GM21528 (cell line): ENCODE results near the gene PAPPA2.
"Not testable (repeated sequence)": the region's sequence is repeated elsewhere in the genome, so short reads cannot be mapped to it uniquely, and the experiment has no call there.

Experiments used
- ATAC-seq: cut with Tn5 transposase; IDR thresholded peaks from one replicate; pipeline ENCODE4 v1.9.1; 2021; ENCODE audit warnings: mild to moderate bottlenecking, moderate library complexity; ENCODE audit not compliant: unreplicated experiment, low FRiP score

The PAPPA2 gene

DNA sequence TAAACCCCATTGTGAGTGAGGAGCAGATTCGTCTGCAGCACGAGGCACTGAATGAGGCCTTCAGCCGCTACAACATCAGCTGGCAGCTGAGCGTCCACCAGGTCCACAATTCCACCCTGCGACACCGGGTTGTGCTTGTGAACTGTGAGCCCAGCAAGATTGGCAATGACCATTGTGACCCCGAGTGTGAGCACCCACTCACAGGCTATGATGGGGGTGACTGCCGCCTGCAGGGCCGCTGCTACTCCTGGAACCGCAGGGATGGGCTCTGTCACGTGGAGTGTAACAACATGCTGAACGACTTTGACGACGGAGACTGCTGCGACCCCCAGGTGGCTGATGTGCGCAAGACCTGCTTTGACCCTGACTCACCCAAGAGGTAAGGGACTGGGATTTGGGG, 132.2 kb downstream of the PAPPA2 start:
- ATAC-seq = no peak

DNA sequence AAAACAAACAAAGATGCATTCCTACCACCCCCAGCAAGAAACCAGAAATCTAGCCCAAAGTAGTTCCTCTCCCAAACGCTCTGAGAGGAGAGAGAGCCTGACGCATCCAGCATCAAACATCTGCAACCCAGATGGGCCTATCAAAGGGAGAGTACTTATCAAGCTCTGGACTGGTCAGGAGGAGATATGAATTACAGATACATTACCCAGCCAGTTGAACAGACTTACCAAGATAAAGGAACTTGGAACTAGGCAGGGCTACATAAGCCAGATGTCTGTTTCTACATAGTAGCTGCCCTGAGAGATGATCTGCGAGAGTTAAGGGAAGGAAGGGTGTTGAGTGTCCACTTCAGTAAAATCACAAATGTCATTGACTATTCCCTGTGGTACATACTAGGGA, 138.4 kb downstream of the PAPPA2 start:
- no peak for ATAC-seq

DNA sequence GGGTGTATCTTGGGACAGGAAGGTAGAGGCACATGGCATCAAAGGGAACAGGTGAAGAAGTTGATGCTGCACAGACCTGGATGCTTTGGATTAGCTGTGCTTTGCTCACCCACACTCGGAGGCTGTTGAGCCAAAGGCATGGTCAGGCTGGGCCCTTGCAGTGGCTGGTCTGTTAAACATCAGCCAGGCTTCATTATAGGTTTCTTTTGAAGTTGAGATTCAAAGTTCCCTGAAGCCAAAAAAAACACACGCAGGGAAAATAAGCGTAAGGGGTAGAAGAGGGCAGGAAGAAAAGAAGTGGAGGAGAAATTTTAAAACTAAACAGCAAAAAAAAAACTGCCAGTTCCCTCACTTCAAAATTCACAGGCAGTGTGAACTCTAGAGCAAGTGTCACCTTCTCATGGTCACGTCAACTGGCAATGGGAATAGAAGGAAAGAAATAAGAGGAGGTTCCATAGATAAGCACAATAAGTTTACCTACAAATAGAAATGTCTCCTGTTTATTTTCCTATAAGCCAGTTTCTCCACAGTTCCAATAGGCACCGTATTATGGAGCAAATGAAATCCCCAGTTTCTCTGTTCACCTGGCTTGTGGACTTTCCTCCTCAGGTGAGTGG, 139.5 kb downstream of the PAPPA2 start:
- ATAC-seq = no peak

DNA sequence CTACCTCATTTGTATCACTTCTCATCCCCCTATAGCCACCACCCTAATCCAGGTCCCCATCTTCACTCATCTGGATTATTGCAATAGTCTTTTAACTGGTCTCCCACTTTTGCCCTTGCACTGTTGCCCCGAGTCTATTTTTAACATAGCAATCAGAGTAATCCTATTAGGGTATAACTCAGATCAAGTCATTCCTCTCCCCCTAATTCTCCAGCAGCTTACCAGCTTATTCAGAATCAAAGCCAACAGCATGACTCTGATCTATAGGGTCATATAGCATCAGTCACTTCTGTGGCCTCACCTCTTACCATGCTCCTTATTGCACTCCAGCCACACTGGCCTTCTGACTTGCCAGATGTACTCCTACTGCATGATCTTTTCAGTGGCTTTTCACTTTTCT, 140.7 kb downstream of the PAPPA2 start:
- ATAC-seq = no peak

DNA sequence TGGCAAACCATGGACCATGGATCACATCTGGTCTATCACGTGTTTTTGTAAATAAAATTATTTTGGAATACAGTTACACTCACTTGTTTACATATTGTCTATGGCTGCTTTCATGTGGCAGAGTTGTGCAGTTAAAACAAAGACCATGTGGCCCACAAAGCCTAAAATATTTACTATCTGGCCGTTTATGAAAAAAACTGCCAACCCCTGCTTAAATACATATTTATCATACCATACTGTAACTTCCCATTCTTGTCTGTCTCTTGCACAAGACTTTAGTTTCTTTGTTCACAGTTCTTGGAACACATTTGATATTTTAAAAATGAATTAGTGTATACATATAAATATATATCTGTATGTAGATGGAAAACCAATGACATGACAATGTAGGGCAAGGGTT, 141.5 kb downstream of the PAPPA2 start:
- ATAC-seq = no peak

DNA sequence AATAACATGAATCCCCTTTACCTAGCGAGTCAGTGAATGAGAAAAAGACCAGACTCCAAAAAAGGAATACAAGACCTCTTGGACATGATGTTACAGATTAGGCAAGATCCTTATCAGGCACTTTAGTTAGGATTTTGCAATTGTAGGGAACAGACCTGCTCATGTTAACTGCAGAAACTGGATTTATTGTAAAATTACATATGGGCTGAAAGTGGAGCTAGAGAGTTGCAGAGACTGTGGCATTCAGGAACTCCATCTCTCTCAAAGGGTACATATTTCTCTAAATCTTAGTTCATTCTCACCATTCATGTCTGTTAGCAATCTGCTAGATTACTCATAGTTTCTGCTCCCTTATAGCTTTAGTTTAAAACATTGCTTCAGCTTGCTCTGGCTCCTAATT, 142.2 kb downstream of the PAPPA2 start:
- ATAC-seq = no peak

DNA sequence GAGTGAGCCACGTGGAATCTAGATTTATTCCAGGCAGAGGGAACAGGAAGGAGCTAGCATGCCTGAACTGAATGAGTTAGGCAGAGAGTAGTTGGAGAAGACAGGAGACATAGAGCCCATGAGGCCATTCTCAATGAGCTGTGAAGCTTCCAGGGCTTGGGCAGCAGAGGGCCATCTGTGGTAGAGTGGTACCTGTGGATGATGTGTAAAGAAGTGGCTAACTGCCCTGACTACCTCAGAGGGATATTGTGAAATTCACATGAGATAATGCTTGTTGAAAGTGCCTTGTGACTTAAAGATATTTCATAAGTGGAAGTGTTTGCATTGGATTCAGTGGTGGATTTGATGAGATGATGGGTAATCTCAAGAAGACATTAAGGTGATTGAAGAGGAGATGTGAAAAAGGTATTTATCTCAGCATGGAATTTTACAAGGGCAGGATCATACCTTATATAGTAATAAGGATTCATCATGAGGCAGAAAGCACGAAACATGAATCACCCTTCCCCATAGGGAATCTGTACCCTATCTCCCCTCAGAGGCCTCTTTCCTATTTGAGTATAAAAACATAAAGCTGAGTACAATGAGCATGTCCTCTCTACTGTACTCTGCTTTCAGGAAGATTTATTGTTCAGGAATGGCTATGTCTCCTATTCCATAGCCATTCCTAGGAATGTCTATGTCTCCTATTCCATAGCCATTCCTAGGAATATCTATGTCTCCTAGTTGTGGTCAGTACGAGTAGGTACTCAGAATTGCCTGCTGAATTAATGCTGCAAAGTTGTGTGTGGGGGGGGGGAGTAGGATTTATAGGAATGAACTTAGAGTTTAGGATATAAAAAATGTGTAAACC, 146.8 kb downstream of the PAPPA2 start:
- no peak for ATAC-seq

DNA sequence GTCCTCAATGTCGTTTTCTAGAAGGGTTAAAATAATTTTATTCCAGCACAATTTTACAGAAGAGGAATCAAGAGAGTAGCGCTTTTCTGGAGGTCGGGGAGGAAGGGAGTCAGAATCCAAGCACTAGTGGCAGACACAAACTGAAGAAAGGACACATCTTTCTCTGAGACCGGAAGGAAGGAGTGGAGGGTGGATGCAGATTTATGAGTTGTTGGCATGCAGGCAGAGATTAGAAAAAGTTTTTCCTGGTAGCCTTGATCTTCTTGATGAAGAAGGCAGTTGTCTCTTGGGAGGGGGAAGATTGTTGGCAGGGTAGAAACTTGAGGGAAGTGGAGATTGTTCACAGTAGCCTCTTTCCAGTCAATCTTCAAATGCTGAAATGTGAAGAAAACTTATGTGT, 149.8 kb downstream of the PAPPA2 start:
- no peak for ATAC-seq

DNA sequence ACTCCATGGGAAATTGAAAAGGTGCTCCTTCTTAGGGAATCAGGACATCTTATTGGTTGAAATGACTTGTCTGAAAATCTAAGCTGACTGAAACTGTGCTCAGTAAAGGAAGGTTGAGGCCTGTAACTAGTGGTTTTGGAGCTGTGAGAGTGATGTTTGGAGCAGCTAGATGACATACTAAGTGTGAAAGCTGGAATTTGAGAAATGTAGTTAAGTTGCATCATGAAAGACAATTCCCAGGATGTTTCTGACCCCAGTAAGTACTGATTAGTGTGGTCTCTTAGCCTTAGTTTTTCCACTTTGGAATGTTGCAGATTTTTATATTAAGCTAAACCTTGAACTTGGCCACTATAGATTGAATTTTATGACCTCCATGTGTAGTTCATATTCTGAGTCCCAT, 154.9 kb downstream of the PAPPA2 start:
- ATAC-seq = no peak

DNA sequence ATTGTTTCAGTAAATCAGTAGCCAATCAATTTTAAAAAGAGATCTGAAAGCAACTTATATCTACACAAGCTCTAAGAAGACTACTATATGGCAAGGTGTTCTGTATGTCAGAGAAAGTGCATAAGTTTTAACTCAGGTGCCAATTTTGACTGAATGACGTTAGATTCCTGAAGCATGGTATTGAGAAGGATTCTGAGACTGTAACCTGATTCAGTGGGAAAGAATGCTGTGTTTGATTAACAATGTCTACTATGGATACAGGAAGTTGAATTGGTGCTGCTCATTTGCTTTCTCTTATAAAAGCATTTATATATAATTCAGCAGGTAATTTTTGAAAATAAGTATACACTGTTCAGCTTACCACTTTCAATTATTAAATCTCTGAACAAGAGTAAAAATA, 156.3 kb downstream of the PAPPA2 start:
- ATAC-seq = no peak

DNA sequence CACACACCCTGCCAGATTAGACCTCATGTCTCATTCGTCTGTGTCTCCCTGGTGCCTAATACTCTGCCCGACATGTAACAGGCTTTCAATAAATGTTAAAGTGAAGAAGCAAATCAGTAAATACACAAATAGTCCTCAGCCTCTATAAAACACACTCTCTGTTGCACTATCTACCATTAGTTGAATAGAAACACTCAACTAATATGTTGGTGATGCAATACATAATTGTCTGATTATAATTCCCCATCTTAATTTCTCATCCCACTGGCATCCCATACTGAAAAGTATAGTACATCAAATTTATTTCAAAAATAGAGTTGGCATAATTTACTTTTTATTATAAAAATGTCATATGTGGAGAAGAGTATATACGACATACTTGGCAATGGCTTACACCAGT, 162.4 kb downstream of the PAPPA2 start:
- ATAC-seq = no peak

DNA sequence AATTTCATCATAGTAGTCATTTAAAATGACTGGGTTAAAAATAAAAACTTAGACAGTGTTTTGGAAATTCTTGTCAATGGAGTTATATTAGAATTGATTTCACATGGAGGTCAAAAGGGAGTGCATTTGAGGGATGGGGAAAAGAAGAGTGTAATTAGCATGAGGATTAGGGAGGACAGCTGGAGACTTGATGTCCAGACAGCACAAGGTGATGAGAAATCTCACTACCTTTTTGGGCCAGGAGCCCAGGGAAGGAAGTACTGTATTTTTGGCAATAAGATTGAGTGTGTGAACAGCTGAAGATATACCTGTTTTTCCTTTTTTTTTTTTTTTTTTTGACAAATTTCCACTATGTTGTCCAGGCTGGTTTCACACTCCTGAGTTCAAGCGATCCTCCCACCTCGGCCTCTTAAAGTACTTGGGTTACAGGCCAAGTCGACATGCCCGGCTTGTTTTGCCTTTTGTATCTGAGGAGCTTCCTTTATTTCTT, 163.6 kb downstream of the PAPPA2 start:
- ATAC-seq = no peak

DNA sequence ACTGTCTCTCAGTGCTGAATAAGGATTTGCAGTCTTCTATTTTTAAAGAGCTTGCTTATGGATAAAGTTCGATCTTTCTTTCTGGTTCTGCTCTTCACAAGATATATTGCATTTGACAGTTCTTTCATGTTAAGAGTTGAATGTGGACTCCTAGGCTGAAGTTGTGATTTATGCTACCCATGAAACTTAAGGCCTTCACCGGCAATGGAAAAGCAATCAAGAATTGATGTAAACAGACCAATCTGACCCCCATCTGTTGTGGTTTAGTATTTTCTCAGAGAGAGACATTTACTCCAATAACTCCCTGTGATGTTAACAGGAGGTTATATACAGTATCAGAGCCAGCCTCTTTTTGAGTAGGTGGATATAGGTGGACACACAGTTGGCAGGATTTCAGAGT, 165.8 kb downstream of the PAPPA2 start:
- ATAC-seq = no peak

DNA sequence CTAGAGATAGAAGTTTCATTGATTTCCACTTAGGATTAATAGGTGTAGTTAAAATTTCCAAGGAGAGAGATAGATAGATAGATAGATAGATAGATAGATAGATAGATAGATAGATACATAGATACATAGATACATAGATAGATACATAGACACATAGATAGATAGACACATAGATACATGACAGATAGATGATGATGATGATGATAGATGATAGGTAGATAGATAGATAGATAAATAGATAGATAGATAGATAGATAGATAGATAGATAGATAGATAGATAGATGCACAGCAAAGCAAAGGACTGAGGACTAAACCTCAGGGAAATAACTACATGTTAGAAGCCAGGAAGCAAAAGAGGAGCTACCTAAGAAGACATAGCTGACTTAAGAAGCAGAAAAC, 171.8 kb downstream of the PAPPA2 start:
- not testable (repeated sequence) for ATAC-seq

DNA sequence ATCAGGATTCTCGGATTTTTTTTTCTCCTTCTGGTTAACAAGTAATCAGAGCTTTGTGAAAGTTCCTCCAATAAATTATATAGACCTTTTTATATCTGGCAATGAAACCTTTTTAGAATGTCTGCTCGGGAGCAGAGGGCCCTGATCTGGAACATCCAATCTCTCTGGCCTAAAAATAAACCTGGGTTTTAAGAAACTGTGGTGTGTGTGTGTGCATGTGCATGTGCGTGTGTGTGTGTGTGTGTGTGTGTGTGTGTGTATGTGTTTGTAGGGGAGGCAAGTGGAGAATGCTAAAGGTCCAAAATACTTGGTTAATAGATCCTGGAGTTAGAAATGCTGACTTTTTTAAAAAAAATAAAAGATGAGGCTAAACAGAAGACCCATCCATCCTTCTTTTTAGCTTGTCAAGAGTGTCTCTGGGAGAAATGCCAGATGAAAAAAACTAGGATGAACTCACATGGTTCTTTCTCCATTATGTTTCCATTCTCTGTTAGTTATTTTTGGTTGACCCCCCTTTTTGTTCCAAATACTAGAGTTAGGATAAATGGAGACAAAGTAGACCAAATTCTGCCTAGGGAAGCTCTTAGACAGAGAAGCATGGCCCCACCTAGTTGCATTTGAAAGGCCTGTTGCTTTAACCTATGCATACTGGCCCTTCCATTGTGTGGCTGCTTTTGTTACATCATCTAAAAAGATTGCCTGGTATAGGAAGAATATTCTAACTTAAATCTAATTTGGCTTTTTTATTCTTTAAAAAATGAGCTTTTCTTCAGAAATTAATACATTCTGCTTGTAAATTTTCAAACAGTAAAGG, 175.9 kb downstream of the PAPPA2 start:
- no peak for ATAC-seq

DNA sequence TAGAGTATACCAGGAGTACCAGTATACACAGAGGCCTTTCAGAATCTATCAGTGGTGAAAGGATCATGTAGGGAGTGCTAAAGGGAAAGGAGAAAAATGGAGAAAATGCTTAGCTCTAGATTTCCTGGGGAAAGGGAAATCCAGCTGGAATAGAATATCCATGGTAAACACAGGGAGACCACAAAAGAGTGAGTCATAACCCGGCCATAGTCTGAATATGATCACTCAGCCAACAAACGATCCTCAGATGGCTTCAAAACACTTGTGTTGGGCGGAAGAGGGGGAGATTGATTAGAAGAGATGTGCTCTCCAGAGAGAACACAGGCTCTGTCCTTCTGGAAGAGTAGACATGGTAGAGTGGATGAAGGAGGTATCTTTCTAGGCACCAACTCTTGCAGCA, 180.6 kb downstream of the PAPPA2 start:
- ATAC-seq = no peak

DNA sequence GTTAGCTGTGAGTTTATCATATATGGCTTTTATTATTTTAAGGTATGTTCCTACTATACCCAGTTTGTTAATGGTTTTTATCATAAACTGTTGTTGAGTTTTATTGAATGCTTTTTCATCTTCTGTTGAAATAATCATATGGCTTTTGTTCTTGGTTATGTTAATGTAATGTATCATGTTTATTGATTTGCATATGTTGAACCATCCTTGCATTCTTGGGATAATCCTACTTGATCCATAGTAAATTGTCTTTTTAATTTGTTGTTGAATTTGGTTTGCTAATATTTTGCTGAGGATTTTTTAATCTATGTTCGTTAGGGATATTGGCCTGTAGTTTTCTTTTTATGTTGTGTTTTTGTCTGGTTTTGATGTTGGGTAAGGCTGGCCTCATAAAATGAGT, 185.6 kb downstream of the PAPPA2 start:
- ATAC-seq = no peak

DNA sequence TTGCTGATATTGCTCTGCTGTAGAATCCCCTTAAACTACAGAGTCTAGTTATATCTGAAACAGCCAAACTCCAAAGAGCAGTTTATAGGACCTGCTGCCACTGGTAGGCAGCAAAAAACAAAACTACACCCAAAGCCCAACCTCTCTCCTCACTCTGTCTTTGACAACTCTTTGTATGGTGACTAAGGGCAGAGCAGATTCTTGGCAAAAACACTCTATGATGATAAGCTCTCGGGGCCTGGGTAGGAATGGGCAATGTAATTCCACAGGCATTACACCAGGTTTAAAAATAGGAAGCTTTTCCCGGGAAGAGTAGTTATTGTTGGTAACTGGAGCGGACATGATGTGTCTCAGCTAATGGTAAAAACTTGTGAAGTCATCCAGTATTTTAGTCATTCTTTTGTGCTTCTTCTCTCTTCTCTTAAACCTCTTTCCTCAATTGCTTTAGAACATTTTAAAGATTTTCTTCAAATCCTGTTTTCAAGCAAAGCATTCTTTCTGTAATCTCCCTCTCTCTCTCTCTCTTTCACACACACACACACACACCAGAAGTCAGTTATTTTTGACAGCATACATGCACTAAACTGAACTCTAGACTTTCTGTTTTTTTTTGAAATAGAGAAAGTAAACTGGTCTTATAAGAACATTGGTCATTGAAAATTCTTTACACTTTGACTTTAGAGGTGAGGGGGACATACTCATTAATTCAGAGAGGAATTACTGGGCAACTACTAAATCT, 193.5 kb downstream of the PAPPA2 start:
- ATAC-seq = no peak

DNA sequence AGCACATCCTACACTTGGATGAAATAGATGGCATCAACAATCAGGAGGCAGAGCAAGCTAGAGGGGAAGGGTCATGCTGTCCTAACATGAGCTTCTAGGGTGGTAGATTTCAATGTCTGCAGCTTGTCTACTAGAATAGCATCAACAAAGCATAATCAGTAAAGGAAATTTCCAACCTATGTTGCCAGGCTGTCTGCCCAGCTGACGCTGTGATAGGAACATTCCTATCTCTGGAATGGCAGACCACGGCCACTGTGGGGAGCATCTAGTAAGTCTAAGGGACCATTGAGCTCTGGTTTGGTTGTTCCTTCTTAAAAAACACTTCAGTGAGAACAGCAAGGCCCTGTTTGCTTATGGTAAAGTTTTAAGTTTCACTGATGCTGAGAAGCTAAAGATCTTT, 206.8 kb downstream of the PAPPA2 start:
- ATAC-seq = no peak

DNA sequence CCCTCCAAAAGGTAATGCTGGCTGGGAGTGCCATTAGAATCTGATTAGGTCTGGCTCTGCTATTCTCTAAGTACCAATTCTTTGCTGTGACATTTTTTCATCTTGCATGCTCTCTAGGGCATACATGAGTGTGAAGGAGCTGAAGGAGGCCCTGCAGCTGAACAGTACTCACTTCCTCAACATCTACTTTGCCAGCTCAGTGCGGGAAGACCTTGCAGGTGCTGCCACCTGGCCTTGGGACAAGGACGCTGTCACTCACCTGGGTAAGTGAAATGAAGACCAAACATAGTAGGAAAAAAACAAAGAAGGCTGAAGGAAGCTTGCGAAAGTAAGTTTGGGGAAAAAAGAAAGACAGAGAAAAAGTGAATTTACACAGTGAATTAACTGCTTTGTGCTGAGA, 207.9 kb downstream of the PAPPA2 start:
- ATAC-seq = no peak
